ENCODE results near the gene TBC1D22A. TPM values are rescaled to one million over a fixed set of nuclear protein-coding genes. Genes with fewer than 3 reads are reported as not detected.

The TBC1D22A gene
- total and polyA plus RNA-seq, 11 donors, result 9.4 to 30.7 (median 18.6) TPM

- H3K27ac ChIP-seq, result peak overlapping the region in 1 of 12 donors; percentile 53
- no peak for TF ChIP-seq POLR2A (IDR thresholded peaks at IDR 0.05)
- TF ChIP-seq, protein P1, sequence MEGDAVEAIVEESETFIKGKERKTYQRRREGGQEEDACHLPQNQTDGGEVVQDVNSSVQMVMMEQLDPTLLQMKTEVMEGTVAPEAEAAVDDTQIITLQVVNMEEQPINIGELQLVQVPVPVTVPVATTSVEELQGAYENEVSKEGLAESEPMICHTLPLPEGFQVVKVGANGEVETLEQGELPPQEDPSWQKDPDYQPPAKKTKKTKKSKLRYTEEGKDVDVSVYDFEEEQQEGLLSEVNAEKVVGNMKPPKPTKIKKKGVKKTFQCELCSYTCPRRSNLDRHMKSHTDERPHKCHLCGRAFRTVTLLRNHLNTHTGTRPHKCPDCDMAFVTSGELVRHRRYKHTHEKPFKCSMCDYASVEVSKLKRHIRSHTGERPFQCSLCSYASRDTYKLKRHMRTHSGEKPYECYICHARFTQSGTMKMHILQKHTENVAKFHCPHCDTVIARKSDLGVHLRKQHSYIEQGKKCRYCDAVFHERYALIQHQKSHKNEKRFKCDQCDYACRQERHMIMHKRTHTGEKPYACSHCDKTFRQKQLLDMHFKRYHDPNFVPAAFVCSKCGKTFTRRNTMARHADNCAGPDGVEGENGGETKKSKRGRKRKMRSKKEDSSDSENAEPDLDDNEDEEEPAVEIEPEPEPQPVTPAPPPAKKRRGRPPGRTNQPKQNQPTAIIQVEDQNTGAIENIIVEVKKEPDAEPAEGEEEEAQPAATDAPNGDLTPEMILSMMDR (IDR thresholded peaks at IDR 0.05), result no peak
- H3K4me3 ChIP-seq, result no peak overlapping the region
- DNase-seq, result no peak
- WGBS, 4 donors, result 92 to 99% (median 95%) methylated on average over 14 of the region's 14 CpGs
- H3K27me3 ChIP-seq, result no peaks in the 10 kb centered on the region
- H3K4me1 ChIP-seq, result peaks cover 0 to 25% (median 0%) of the 10 kb centered on the region in 12 donors
- intact Hi-C loops (cut with DNase I), result no loop called here
- peak in 1 of 4 donors; percentile 20 for ATAC-seq
- H3K9me3 ChIP-seq, result no peaks in the 10 kb centered on the region
- H3K36me3 ChIP-seq, result peaks cover 0 to 6% (median 0%) of the 10 kb centered on the region in 9 donors
These were observed 171.8 kb downstream of the TBC1D22A start for GRCh38 chr22:46934172-46934745.

- Histone ChIP-seq H3K27ac (peak overlapping the region in 1 of 12 donors; percentile 53), H3K36me3 (peaks cover 0 to 6% (median 0%) of the 10 kb centered on the region in 9 donors), H3K27me3 (no peaks in the 10 kb centered on the region), H3K4me1 (peaks cover 0 to 25% (median 0%) of the 10 kb centered on the region in 12 donors), H3K4me3 (no peak overlapping the region), H3K9me3 (no peaks in the 10 kb centered on the region)
- DNase-seq (no peak), ATAC-seq (peak in 3 of 4 donors; percentile 44 to 82 (median 53))
- no peak for TF ChIP-seq POLR2A (IDR thresholded peaks at IDR 0.05)
- TF ChIP-seq, protein P1 (IDR thresholded peaks at IDR 0.05), result no peak
- 91 to 96% (median 94%) methylated on average over 14 of the region's 14 CpGs for WGBS, 4 donors
- intact Hi-C loops (cut with DNase I), result no loop called here
These were observed 172.5 kb downstream of the TBC1D22A start for GRCh38 chr22:46934746-46935491.

GRCh38 chr22:46935506-46936377 lies 173.3 kb downstream of the TBC1D22A start:
- WGBS, 4 donors, result 76 to 88% (median 84%) methylated on average over 23 to 24 of the region's 24 CpGs
- intact Hi-C loops (cut with DNase I), result no loop called here
- ATAC-seq, result peak in 3 of 4 donors; percentile 53 to 69 (median 66)

More at GRCh38 chr22:46935506-46936377, 173.3 kb downstream of the TBC1D22A start:
- peaks cover 0 to 6% (median 0%) of the 10 kb centered on the region in 9 donors for H3K36me3 ChIP-seq
- TF ChIP-seq, protein P1 (IDR thresholded peaks at IDR 0.05), result no peak
- TF ChIP-seq POLR2A (IDR thresholded peaks at IDR 0.05), result no peak
- H3K9me3 ChIP-seq, result no peaks in the 10 kb centered on the region
- peaks cover 0 to 25% (median 0%) of the 10 kb centered on the region in 12 donors for H3K4me1 ChIP-seq
- H3K4me3 ChIP-seq, result no peak overlapping the region
- H3K27ac ChIP-seq, result peak overlapping the region in 1 of 12 donors; percentile 53
- H3K27me3 ChIP-seq, result no peaks in the 10 kb centered on the region
- no peak for DNase-seq

Data from heart left ventricle (tissue), 16 donors.